ENCODE measurements around the gene MMEL1.
"Not testable (repeated sequence)": the region's sequence is repeated elsewhere in the genome, so short reads cannot be mapped to it uniquely, and the experiment has no call there.

The MMEL1 gene

DNA sequence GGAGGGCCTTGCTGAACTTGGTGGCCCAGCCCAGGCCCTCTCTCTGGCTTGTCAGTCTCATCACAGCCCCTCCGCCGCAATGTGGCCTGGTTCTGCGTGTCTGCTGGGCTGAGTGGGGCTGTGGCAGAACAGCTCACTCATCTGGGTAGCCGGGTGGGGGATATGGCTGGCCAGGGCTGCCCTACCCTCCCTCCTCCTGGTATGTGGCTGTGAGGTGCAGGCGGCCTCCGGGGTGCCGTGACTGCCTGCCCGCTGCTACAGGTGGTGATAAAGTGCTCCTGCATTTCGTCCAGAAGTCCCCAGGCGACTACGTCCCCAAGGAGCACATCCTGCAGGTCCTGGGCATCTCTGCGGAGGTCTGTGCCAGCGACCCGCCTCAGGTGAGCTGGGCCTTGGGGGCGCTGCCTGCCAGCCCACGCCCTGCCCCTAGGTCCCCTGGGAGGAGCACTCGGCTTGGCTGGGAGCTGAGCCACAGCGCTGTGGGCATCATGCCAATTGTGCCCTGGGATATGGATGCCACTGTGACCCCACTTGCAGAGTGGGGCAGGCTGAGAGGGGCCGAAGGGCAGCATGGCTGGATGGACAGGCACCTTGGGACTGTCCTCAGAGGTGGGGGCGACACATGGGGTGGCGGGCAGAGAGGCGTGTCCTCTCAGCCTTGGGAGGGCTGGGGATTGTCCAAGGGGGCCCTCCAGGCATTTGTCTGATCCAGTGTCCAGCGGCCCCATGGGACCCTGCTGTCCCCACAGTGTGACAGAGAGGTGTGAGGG lies 44.0 kb downstream of the MMEL1 start:
- no peak for DNase-seq

DNA sequence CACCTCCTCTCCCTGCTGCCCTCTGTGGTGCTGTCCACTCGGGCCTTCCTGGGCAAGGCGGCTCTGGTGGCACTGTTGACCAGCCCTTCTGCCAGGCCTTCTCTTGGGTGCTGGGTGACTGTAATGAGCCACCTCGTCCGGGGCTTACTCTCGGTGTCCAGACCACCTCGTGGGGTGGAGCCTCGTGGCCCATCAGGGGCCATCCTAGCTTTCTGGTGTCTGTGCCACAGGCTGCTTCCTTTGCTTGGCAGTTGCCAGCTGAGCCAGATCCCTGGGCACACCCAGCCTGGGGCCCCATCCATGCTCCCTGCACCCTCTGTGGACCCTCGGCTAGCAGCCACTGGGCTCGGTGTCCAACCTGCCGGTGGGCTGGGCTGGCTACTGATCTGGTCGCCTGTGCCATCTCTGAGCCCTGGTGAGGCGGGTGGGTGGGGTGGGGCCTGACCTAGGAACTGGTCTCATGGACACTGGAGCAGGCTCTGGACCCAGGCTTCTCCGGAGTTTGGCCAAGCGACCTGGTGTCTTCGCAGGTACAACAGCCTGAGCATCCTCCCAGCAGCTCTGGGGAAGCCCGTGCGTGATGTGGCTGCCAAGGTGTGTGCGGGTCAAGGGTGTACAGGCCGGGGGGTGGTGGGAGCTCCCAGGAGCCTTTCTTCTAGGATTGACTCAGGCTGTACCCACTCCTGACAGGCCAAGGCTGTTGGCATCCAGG lies 44.8 kb downstream of the MMEL1 start:
- DNase-seq, result no peak

DNA sequence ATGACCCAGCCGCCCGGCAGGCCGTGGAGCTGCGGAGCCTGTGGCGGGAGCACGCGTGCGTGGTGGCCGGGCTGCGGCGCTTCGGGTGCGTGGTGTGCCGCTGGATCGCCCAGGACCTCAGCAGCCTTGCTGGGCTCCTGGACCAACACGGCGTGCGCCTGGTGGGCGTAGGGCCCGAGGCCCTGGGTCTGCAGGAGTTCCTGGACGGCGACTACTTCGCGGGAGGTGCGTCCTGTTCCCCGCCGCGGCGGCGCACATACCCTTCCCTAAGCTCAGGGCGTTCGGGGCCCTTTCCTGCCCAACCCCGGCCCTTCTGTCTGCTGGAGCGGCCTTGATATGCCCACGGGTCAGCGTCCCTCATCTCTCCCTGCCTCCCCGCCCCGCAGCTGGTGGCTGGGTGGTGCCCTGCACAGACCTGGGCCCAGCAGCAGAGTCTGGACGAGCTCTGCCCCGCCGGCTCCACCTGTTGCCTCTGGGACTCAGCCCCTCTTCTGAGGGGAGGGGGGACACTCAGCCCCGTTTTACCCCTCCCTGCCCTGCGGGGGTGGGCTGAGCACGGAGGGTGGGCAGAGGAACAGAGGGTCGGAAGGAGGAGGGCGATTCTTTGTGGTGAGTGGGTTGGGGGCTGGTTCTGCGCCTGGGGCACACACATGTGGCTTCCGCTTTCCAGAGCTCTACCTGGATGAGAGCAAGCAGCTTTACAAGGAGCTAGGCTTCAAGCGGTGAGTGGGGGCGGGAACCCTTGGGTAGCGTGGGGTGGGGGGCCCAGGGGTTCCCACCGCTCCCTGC lies 45.6 kb downstream of the MMEL1 start:
- DNase-seq, result peak; percentile 78

DNA sequence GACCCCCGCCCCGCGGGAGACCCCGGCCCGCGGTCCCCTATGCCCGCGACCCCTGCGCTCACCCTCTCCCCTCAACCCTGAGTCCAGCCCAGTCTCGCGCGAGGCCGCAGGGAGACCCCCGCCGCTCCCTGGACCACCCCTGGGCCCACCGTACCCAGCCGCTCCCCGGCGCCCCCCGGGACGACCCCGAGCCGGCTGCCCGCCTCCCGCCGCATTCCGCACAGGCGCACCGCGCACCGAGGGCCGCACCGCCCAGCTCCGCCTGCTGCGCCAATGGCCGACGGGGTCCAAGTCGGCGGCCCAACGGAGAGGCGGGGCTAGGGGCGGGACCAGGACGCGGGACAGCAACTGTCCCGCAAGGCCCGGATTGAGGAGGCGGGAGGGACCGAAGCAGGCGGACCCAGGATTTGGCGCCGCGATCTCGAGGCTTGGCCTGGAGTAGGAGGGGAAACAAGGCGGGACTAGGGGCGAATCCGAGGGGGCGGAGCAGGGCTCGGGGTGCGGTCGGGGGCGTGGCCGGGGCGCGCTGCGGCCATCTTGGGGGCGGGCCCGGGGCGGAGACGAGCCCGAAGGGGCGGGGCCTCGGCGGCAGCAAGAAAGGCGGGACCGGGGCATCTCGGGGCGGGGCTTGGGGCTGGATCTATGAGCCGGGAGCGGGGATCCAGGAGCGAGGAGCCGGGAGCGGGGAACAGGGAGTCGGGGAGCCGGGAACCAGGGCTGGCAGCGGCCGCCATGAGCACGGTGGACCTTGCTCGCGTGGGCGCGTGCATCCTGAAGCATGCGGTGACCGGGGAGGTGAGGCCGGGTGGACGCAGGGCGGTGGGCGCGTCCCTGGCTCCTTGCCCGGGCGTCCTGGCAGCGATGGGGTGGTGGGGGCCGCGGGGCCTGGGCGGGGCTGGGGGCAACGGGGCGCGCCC lies 46.4 kb downstream of the MMEL1 start, which contains the start of gene PRXL2B:
PRXL2B (plus strand) TSS at position 624 of the 917 bp plus-strand sequence; CDS start at position 733, 109 bp downstream.
- DNase-seq, result peak; percentile 100

DNA sequence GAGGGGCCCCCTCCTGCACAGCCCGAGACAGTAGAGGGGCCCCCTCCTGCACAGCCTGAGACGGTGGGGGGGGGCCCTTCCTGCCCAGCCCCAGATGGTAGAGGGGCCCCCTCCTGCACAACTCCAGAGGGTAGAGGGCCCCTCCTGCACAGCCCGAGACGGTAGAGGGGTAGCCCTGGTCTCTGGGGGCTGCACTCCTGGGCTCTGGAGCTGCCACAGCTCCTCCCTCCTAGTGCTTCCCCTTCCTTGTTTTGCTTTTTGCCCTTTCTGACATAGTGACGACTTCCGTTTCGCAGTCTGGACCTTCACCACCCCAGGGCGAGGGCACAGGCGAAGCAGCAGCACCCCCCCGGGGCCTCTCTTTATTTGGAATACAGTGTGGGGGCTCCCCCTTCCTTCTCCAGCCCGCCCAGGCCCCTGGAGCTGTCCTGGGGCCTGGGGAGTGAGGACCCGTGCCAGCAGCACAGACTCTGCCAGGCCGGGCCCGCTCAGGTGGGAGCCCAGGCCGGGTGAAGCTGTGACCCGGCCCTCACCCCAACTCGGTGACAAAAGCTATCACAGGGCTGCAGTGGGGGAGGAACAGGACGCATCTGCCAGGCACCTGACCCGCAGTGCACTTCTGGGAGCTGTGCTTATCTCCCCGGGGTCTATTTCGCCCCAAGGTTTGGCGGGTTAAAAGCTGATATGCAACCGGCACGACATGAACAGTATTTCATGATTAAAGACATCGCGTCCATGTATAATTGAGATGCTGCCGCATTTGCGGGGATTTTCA lies 47.3 kb downstream of the MMEL1 start:
- peak; percentile 85 for DNase-seq

DNA sequence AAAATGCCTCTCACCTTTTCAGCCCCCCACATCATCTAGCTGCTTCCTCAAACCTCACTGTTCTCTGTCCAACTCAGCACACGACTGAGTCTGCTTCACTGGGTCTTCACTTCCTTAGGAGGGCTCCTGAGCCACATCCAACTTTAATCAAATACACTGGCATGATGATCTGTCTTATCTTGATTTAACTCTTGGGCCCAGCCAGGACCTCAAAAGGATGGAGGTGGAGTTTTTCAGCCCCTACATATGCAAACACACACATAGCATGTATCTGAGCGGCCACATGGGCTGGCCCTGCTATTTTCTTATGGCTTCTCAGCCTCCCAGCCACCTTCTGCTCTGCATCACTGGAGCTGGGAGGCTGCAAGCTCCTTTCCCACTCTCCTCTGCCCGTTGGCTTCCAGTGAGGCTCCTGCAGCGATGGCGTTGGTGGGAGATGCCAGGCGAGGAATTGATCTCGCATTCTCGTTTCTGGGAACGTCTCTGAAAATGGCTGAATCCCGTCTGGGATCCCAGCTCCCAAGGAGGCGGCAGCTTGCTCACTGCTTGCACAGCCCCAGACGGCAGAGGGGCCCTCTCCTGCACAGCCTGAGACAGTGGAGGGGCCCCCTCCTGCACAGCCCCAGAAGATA lies 48.0 kb downstream of the MMEL1 start:
- no peak for DNase-seq

DNA sequence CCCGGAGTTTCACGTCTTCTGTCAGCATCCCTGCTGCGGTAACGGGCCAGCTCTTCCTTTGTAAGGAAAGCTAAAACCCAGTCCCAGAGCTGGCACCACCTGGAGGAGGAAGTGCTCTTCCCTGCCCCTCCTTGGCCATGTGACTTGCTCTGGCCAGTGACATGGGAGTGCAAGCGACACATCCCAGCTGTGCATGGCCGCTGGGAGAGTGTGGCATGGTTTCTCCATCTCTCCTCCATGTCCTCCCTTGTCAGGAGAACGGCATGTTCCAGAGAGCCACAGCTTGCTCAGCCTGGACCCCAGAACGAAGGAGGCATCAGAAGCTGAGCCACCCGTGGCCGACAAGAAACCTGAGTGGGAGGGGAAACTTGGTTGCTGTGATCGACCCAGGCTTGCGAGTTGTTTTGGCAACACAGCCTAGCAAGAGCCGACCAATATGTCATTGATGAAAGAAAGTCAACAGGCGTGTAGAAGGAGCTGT lies 48.9 kb downstream of the MMEL1 start:
- no peak for DNase-seq

DNA sequence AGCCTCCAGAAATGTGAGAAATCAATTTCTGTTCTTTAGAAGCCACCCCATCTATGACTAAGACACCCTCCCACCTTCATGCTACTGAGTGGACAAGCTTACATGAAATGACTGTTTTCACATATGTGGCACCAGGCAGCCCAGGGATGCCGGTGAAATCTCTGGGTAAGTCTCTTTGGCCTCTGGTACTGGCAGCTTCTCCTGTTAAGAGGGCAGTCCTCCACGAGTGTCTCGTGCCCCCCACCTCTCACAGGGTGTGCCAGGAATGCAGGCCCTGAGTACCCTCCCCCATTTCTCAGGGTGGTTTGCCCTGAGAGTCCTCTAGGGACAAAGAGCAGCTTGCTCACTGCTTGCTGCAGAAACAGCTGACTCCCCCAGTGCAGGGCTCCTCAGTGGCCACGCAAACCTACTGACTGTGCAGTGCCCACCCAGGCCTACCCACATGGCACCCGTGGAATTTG lies 49.5 kb downstream of the MMEL1 start:
- no peak for DNase-seq

DNA sequence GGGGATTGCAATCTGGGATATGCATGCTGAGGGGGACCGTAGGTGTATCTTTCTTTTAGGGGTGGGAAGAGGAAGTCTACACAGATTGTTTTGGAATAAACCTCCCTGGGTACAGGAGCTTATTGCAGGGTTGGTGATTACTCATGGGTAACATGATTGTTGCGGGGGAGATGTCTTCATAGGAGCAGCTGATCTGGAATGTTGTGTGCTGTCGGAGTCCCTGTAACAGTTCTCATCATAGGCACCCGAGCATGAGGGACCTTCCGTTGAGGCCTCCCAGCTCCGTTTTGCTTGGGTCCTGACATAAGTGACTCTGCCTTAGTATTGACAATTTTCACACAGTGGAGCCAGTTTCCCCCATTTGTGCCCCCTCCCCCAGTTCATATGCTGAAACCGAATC lies 50.4 kb downstream of the MMEL1 start:
- no peak for DNase-seq

DNA sequence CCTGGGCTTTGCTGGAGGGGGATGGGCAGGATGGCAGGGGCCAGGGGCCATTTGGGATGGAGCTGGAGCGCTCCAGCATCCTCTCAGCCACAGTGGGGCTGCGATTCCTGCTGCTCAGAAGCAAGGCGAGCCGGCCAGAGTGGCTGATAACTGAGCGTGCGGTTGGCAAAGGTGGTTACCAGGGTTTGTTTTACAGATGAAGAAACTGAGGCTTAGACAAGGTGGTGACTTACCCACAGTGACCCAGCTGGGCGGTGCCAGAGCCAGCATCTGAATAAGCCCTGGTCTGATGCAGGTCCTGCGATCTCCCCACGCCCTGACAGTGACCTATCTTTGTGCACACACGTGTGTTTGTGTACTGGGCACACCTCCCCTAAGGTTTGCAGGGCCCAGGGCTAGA lies 52.1 kb downstream of the MMEL1 start:
- DNase-seq, result no peak

DNA sequence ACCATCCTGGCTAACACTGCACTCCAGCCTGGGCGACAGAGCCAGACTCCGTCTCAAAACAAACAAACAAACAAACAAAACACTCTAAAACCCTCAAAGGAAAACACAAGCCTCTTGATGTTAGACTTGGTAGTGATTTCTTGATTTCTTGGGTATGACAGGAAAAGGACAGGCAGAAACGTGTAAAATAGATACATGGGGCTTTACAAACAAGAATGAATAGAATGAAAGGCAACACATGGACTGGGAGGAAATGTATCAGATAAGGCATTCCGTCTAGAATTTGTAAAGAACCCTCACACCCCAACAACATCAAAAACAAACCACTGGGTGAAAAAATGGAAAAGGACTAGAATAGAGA lies 54.1 kb downstream of the MMEL1 start:
- no peak for DNase-seq

DNA sequence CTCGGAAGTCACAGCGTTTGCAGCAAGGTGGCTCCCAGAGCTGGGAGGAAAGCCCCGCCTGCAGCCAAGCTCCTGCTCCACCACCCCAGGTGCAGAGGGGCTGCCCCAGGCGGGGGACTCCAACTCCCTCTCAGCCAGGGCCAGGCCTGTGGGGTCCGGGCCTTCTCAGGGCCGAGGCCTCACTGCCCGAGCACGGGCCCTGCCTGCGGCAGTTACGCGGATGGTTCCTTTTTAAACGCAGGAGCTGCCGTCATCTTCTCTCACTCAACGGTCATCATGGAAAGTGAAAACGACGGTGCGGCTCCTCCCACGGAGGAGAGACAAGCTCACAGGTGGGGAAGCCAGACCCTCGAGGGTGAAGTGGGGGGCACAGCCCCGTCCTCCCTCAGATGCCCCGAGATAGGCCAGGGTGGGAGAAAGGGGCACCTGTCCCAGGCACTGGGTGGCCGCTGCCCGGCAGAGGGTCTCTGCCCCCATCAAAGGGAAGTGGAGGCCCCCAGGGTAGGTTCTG lies 55.2 kb downstream of the MMEL1 start:
- not testable (repeated sequence) for DNase-seq

DNA sequence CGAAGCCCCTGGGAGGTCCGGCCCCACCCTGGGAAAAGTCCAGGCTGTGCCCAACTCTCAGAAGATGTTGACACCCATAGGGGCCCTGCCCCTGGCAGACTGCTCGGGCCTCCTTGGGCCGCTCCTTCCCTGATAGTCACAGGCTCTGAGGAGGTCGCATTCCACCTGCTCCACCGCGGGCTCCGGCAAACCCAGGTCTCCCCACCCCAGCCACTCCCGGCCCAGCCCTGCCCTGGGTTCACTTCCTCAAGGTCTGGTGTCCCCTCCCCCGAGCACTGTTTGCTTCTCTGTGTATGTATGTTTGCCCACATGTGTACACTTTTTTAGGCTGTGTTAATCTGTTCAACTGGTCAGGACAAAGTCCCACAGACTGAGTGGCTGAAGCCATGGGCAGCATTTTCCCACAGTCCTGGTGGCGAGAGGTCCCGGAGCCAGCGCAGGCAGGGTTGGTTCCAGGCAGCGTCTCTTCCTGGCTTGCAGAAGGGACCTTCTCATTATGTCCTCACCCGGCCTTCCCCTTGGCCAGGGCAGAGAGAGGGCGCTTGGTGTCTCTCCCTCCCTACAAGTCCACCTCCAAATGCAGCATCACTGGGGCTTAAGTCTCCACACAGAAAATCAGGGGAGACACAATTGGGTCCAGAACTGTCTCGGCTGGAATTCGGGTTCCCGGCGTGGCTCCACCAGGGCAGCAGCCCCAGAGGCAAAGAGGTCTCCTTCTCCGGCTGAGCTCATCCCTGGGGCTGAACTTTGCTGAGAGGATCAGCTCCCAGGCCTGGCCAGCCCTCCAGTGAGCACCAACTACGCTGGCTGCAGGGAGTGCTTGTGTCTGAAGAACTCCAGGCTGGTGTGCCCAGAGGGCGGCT lies 56.8 kb downstream of the MMEL1 start:
- DNase-seq, result no peak

DNA sequence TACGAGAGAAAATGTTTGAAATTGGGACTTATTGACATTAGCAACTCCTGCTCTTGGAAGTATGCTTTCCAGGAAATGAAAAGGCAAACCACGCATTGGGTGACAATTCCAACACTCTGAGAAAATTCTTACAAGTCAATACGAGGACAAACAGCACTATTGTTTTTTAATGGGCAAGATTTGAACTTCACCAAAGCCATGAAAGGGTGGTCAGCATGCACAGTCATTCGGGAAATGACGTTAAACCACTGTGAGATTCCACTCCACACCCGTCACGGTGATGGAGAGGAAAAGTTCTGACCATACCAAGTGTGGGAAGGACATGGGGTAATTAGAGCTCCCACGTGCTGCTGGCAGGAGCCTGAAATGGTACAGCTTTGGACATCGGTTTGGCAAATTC lies 58.5 kb downstream of the MMEL1 start:
- DNase-seq, result no peak

DNA sequence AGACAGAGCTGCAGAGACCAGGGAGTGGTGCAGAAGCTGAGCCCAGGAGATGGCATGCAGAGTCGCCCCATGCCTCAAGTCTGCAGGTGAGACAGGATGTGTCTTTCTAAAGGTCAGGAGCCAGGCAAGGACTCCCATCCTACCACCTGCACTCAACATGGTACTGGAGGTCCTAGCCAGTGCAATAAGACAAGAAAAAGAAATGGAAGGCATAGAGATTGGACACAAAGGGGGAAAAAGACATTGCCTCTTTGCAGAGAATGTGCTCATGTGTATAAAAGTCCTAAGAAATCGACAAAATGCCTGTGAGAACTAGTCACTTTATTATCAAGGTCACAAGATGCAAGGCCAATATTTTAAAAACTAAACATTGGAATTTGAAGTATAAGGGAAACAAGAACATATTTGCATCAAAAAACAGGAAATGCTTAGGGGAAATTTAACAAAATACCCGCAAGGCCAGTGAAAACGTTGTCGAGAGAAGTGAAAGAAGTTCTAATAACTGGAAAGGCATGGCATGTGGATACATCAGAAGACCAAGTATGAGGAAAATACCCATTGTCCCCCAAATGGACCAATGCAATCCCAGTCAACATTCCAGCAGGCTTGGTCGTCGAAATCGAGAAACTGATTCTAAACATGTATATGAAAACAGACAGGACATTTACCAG lies 59.4 kb downstream of the MMEL1 start:
- no peak for DNase-seq

DNA sequence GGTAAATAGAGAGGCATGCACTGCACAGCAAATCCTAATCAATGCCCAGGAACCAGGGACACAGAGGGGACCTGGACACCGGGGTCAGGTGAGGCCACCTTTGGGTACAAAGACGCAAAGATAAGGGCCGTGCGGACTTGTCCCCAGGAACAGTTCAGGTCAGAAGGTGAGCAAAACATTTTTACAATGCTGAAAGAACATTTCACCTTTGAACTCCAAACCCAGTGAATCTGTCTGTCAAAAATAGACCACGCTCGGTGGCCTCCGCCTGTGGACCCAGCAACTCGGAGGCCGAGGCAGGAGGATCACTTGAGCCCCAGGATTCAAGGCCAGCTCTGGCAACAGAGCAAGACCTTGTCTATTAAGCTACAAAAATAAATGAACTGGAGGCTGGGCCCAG lies 61.5 kb downstream of the MMEL1 start:
- no peak for DNase-seq

DNA sequence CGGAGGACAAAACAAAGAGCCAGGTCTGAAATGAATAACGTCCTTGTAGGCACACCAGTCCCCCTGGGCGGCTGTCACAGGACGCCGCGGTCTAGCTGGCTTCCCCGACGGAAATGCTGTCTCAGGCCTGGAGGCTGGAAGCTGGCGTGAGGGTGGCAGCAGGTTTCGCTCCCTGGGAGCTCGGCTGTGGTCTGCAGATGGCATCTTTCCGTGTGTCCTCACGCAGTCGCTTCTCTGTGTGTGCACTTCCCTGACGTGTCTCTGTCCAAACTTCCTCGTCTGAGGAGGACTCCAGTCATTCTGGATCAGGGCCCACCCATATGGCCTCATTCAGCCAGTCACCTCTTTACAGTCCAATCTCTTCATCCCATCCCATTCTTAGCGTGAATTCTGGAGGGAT lies 62.5 kb downstream of the MMEL1 start:
- no peak for DNase-seq

DNA sequence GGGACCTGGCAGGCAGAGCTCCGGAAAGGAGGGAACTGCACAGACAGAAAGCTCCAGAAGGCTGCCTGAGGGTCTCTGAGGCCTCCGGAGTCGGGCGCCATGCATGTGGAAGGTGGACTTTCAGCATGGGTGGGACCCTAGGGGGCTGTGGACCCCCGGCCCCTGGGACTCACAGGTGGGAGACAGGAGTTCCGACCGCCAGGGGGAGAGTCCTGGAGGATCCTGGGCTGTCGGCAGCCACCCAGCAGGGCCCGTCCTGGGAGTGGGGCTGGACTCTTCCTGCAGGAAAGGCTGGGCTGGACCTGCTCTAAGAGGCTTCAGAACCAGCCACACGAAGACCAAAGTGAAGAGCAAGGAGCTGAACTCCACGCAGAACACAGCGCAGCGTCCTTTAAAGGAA lies 63.1 kb downstream of the MMEL1 start:
- DNase-seq, result not testable (repeated sequence)

DNA sequence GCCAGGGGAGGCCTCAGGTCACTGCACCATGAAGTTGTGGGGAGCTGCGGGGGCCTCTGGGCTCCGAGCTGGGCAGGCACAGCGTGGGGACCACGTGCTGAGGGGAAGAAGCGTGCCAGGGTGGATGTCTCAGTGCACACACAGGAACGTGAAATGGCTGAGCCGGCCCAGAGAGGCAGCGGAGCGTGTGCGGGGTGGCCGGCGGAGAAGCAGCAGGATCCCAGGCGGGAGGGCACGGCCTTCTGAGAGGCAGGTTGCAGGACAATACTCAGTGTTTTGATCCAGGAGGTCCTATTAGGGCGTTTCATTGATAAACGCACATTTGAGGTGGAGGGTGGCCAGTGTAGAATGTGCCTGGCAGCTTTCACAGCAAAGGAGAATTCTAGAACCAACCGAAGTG lies 63.8 kb downstream of the MMEL1 start:
- DNase-seq, result no peak
